ENCODE measurements around the gene OR52E6.

The OR52E6 gene

GRCh38 chr11:5791165-5791564, 50.5 kb downstream of the OR52E6 start, which contains the start of gene OR52N1:
Gene OR52N1 (minus strand): TSS chr11:5791265. CDS start chr11:5788816, 2,449 bp downstream.
- no peak for DNase-seq
